ENCODE results near the gene SOX12.

The SOX12 gene

DNA sequence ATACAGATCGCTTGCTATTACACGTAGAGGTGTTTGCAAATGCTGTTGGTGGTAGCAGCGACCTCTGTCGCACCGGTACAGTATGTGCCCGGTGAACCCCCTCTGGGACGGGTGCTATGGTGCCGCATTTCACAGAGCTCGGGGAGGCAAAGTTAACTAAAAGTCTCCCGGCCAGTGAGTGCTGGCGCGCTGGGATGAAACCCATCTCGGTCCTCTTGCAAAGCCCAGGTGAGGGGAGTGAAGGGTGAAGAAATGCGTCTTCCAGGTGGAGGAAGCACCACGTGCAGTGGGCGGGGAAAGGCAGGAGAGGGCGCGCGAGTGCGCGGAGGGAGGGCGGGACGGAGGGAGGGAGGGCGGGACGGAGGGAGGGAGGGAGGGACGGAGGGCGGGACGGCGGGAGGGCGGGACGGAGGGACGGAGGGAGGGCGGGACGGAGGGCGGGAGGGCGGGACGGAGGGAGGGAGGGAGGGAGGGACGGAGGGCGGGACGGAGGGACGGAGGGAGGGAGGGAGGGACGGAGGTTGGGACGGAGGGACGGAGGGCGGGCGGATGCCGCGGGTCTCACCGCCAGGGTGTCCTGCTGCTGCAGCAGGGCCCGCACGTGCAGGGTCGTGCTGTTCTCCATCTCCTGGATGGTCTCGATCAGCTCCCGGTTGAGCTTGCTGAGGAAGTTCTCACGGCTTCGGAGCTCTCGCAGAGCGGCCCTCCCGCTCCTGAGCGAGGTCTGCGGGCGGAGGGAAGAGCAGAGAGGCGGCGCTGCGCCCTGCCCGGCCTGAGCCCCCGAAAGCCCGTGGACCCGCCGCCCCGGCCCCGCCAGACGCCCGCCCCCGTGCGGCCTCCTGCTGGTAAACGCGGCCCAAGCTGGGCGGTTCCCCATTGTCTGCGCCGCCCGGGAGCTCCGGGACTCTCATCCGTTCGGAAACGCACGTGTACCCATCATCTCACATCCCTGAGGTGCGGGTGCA, 46.5 kb upstream of the SOX12 start:
- no peak for DNase-seq (ENCODE audit: extremely low spot score)
- CTCF ChIA-PET = interaction anchor here (1.7 to 3.0 kb wide), 2 partner anchors 10 to 12 kb away, joined by 5 to 11 read pairs; no protein-coding TSS in a partner anchor
- TF ChIP-seq, protein P1, sequence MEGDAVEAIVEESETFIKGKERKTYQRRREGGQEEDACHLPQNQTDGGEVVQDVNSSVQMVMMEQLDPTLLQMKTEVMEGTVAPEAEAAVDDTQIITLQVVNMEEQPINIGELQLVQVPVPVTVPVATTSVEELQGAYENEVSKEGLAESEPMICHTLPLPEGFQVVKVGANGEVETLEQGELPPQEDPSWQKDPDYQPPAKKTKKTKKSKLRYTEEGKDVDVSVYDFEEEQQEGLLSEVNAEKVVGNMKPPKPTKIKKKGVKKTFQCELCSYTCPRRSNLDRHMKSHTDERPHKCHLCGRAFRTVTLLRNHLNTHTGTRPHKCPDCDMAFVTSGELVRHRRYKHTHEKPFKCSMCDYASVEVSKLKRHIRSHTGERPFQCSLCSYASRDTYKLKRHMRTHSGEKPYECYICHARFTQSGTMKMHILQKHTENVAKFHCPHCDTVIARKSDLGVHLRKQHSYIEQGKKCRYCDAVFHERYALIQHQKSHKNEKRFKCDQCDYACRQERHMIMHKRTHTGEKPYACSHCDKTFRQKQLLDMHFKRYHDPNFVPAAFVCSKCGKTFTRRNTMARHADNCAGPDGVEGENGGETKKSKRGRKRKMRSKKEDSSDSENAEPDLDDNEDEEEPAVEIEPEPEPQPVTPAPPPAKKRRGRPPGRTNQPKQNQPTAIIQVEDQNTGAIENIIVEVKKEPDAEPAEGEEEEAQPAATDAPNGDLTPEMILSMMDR (IDR thresholded peaks at IDR 0.05; ENCODE audit: control extremely low read depth, extremely low read depth, low read depth, missing control alignments) = no peak
- POLR2A ChIA-PET = no interaction called here

DNA sequence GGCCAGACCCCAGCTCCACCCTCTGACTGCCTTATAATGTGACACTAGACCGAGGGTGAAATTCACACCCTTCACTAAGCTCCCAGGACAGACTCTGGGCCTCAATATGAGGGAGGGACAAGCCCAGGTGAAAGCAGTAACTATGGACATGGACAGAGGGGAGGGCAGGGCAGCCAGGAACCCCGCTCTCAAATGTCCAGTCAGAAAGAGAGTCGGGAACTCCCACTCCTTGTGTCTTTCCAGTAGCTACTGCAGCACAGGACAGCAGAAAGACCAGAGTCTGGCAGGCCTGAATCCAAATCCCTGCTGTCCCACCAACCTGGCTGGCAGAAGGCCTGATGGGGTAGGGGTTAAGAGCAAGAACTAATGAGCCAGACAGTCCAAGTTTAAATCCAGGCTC, 41.2 kb upstream of the SOX12 start:
- CTCF ChIA-PET = interaction anchor here (2.2 kb wide), 1 partner anchor 18 kb away, joined by 5 read pairs; no protein-coding TSS in a partner anchor
- TF ChIP-seq, protein P1 (IDR thresholded peaks at IDR 0.05; ENCODE audit: control extremely low read depth, extremely low read depth, low read depth, missing control alignments) = no peak
- no peak for DNase-seq (ENCODE audit: extremely low spot score)
- POLR2A ChIA-PET = no interaction called here

GRCh38 chr20:286508-286907, 38.8 kb upstream of the SOX12 start:
- POLR2A ChIA-PET = no interaction called here
- CTCF ChIA-PET = no interaction called here
- no peak for DNase-seq (ENCODE audit: extremely low spot score)
- TF ChIP-seq, protein P1 (IDR thresholded peaks at IDR 0.05; ENCODE audit: control extremely low read depth, extremely low read depth, low read depth, missing control alignments) = no peak

GRCh38 chr20:288956-289692, 36.2 kb upstream of the SOX12 start:
- no peak for DNase-seq (ENCODE audit: extremely low spot score)
- POLR2A ChIA-PET = no interaction called here
- CTCF ChIA-PET = interaction anchor here (0.9 to 1.2 kb wide), 2 partner anchors 23 to 42 kb away, joined by 4 to 6 read pairs; no protein-coding TSS in a partner anchor
- TF ChIP-seq, protein P1 (IDR thresholded peaks at IDR 0.05; ENCODE audit: control extremely low read depth, extremely low read depth, low read depth, missing control alignments) = no peak

- DNase-seq (ENCODE audit: extremely low spot score) = no peak
- CTCF ChIA-PET = interaction anchor here (0.9 to 1.2 kb wide), 2 partner anchors 23 to 41 kb away, joined by 4 to 6 read pairs; no protein-coding TSS in a partner anchor
- POLR2A ChIA-PET = no interaction called here
- TF ChIP-seq, protein P1 (IDR thresholded peaks at IDR 0.05; ENCODE audit: control extremely low read depth, extremely low read depth, low read depth, missing control alignments) = no peak
Measured at GRCh38 chr20:289693-290083, 35.7 kb upstream of the SOX12 start.

GRCh38 chr20:290084-290831, 35.1 kb upstream of the SOX12 start, which contains the start of gene C20orf96:
TSS of gene C20orf96 (minus strand) at chr20:290750. CDS start at chr20:290610, 140 bp downstream.
- peak; percentile 98 for DNase-seq (ENCODE audit: extremely low spot score)
- TF ChIP-seq, protein P1 (IDR thresholded peaks at IDR 0.05; ENCODE audit: control extremely low read depth, extremely low read depth, low read depth, missing control alignments) = peak; percentile 28
- POLR2A ChIA-PET = no interaction called here
- CTCF ChIA-PET = interaction anchor here (1.2 kb wide), 1 partner anchor 40 kb away, joined by 6 read pairs; no protein-coding TSS in a partner anchor

Measured in GM10248 (cell line).